ENCODE measurements around the gene ARAF. TPM values are rescaled to one million over a fixed set of nuclear protein-coding genes. Genes with fewer than 3 reads are reported as not detected.
"Not testable (repeated sequence)": the region's sequence is repeated elsewhere in the genome, so short reads cannot be mapped to it uniquely, and the experiment has no call there.

The ARAF gene
- total and polyA plus RNA-seq, 2 of the 13 experiments (the other 11 are each of a cell fraction or from before 2014, with no cell fraction given), result 18.0 to 33.1 TPM

GRCh38 chrX:47512383-47512782, 48.6 kb upstream of the ARAF start:
- H4K20me1 ChIP-seq (ENCODE audit: insufficient read depth, low read length); DNase-seq (ENCODE audit: low spot score); H3K9me3 ChIP-seq (ENCODE audit: low read length); ATAC-seq; CTCF ChIA-PET (ENCODE audit: low intra/inter-chr PET ratio, low total read pairs); H2AFZ ChIP-seq (ENCODE audit: low read length); H3K27ac ChIP-seq (ENCODE audit: extremely low read length, insufficient read depth, low read length); H3K4me1 ChIP-seq (ENCODE audit: insufficient read depth, low read length); H3K36me3 ChIP-seq (replicated peaks in 1 of 2; ENCODE audit: control insufficient read depth in 1 of 2, insufficient read depth in 2 of 2, low read length in 2 of 2); BruUV-seq (replicated peaks); H3K4me3 ChIP-seq (replicated peaks in 1 of 3; ENCODE audit: insufficient read depth in 1 of 3, low read depth in 2 of 3, low read length in 3 of 3); H3K79me2 ChIP-seq (ENCODE audit: insufficient read depth, low read length); intact Hi-C loops (cut with micrococcal nuclease; ENCODE audit: unreplicated experiment); H3K27me3 ChIP-seq (ENCODE audit: control insufficient read depth in 1 of 2, insufficient read depth in 2 of 2, low read length in 2 of 2); POLR2A ChIA-PET; H3K4me2 ChIP-seq (ENCODE audit: low read depth, low read length); in situ Hi-C loops (cut with HindIII; ENCODE audit: extremely low pct_ligation_motif_present, low pct_unique_long_range_greater_than_20kb); FAIRE-seq; H3K9ac ChIP-seq (ENCODE audit: insufficient read depth, low read depth, low read length): not testable (repeated sequence)
- 40% methylated on average over 4 of the region's 6 CpGs for WGBS (ENCODE audit: low lambda C conversion rate)
- TF ChIP-seq CEBPG (CRISPR knock-in tag; IDR thresholded peaks at IDR 0.05), result peak; percentile 47
- TF ChIP-seq CEBPB (IDR thresholded peaks at IDR 0.05; ENCODE audit: borderline replicate concordance, low read depth, low read length), result peak; percentile 28; the same call in 1 of the 2 replicates

GRCh38 chrX:47513034-47513965, 47.7 kb upstream of the ARAF start:
- in situ Hi-C loops (cut with HindIII; ENCODE audit: extremely low pct_ligation_motif_present, low pct_unique_long_range_greater_than_20kb); H3K36me3 ChIP-seq (replicated peaks in 1 of 2; ENCODE audit: control insufficient read depth in 1 of 2, insufficient read depth in 2 of 2, low read length in 2 of 2); FAIRE-seq; BruUV-seq (replicated peaks); DNase-seq (ENCODE audit: low spot score); H3K4me1 ChIP-seq (ENCODE audit: insufficient read depth, low read length); H2AFZ ChIP-seq (ENCODE audit: low read length); intact Hi-C loops (cut with micrococcal nuclease; ENCODE audit: unreplicated experiment); H4K20me1 ChIP-seq (ENCODE audit: insufficient read depth, low read length); H3K79me2 ChIP-seq (ENCODE audit: insufficient read depth, low read length); POLR2A ChIA-PET; CTCF ChIA-PET (ENCODE audit: low intra/inter-chr PET ratio, low total read pairs); H3K9me3 ChIP-seq (ENCODE audit: low read length); H3K9ac ChIP-seq (ENCODE audit: insufficient read depth, low read depth, low read length); H3K27me3 ChIP-seq (ENCODE audit: control insufficient read depth in 1 of 2, insufficient read depth in 2 of 2, low read length in 2 of 2); H3K27ac ChIP-seq (ENCODE audit: extremely low read length, insufficient read depth, low read length); TF ChIP-seq NR2F6 (CRISPR knock-in tag; IDR thresholded peaks at IDR 0.05): not testable (repeated sequence)
- peak; percentile 88 for ATAC-seq
- Histone ChIP-seq H3K4me2 (ENCODE audit: low read depth, low read length) (peak overlapping the region; percentile 57; the same call in 1 of the 2 replicates), H3K4me3 (replicated peaks in 1 of 3; ENCODE audit: insufficient read depth in 1 of 3, low read depth in 2 of 3, low read length in 3 of 3) (peak overlapping the region in 1 of 3 experiments; percentile 50; a peak in 4 of 6 replicates)
- 10% methylated on average over 9 of the region's 70 CpGs for WGBS (ENCODE audit: low lambda C conversion rate)
- TF ChIP-seq NR2F6 (IDR thresholded peaks at IDR 0.05), result 0 out of 2 replicates have a peak, but pooled peaks have one; percentile 18
